ENCODE measurements around the gene POU6F2.

DNA sequence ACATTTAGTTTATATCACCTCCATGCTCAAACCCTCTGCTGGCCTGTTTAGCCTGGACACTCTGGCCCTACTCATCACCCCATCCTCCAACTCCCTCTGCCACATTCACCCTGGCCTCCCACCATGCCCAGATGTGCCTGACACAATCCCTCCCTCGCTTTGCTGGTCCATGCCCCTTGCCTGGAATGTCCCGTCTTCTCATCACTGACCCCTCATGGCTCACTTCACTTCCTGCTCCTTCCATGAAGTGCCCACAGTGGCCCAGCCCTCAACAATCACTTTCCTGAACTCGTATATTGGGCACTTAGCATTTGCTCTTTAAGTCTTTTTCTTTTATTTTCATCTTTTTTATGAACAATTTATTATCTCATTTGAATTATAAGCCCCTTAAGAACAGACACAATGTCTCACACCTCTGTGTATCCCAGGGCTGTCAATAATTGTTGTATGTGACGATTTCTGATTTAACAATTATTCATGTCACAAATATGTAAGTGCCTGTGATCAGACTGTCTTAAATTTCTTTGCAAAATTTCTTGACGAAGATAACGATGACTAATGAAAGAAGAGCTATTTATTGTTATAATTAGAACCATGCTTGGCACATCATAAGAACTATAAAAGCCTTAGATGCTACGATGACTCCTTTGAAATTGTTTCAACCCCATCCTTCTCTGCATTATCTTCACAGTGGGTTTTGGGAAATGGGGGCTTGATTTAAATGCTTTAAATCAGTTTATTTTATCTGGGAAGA, 378.6 kb downstream of the POU6F2 start:
- TF ChIP-seq, protein P1, sequence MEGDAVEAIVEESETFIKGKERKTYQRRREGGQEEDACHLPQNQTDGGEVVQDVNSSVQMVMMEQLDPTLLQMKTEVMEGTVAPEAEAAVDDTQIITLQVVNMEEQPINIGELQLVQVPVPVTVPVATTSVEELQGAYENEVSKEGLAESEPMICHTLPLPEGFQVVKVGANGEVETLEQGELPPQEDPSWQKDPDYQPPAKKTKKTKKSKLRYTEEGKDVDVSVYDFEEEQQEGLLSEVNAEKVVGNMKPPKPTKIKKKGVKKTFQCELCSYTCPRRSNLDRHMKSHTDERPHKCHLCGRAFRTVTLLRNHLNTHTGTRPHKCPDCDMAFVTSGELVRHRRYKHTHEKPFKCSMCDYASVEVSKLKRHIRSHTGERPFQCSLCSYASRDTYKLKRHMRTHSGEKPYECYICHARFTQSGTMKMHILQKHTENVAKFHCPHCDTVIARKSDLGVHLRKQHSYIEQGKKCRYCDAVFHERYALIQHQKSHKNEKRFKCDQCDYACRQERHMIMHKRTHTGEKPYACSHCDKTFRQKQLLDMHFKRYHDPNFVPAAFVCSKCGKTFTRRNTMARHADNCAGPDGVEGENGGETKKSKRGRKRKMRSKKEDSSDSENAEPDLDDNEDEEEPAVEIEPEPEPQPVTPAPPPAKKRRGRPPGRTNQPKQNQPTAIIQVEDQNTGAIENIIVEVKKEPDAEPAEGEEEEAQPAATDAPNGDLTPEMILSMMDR (IDR thresholded peaks at IDR 0.05) = no peak
- TF ChIP-seq POLR2A (IDR thresholded peaks at IDR 0.05) (no peak), POLR2AphosphoS5 (IDR thresholded peaks at IDR 0.05) (no peak)
